ENCODE results near the gene ITGB6.

Gene ITGB6

GRCh38 chr2:160199683-160200389, at the start of gene ITGB6:
Gene ITGB6, minus strand, starts transcription at chr2:160200272. Its CDS starts 209 bp downstream, at chr2:160200063.
- no peak for DNase-seq (ENCODE audit: low read depth in 2 of 2)

GRCh38 chr2:160247296-160248035, 47.4 kb upstream of the ITGB6 start:
- no peak for DNase-seq (ENCODE audit: low read depth in 2 of 2)

- DNase-seq (ENCODE audit: low read depth in 2 of 2) = no peak
Measured at GRCh38 chr2:160246356-160246755, 46.3 kb upstream of the ITGB6 start.

GRCh38 chr2:160245614-160246155, 45.6 kb upstream of the ITGB6 start:
- no peak for DNase-seq (ENCODE audit: low read depth in 2 of 2)

- DNase-seq (ENCODE audit: low read depth in 2 of 2) = no peak
Measured at GRCh38 chr2:160242893-160243564, 43.0 kb upstream of the ITGB6 start.

- no peak for DNase-seq (ENCODE audit: low read depth in 2 of 2)
Measured at GRCh38 chr2:160241251-160242137, 41.4 kb upstream of the ITGB6 start.

- DNase-seq (ENCODE audit: low read depth in 2 of 2) = no peak
Measured at GRCh38 chr2:160239436-160239835, 39.4 kb upstream of the ITGB6 start.

- DNase-seq (ENCODE audit: low read depth in 2 of 2) = no peak
Measured at GRCh38 chr2:160238392-160238791, 38.3 kb upstream of the ITGB6 start.

GRCh38 chr2:160232905-160233475, 32.9 kb upstream of the ITGB6 start:
- no peak for DNase-seq (ENCODE audit: low read depth in 2 of 2)

GRCh38 chr2:160229591-160229990, 29.5 kb upstream of the ITGB6 start:
- no peak for DNase-seq (ENCODE audit: low read depth in 2 of 2)

GRCh38 chr2:160228141-160228917, 28.3 kb upstream of the ITGB6 start:
- DNase-seq (ENCODE audit: low read depth in 2 of 2) = no peak

- no peak for DNase-seq (ENCODE audit: low read depth in 2 of 2)
Measured at GRCh38 chr2:160227293-160227915, 27.3 kb upstream of the ITGB6 start.

GRCh38 chr2:160226367-160226766, 26.3 kb upstream of the ITGB6 start:
- DNase-seq (ENCODE audit: low read depth in 2 of 2) = no peak

GRCh38 chr2:160225722-160226121, 25.6 kb upstream of the ITGB6 start:
- no peak for DNase-seq (ENCODE audit: low read depth in 2 of 2)

- no peak for DNase-seq (ENCODE audit: low read depth in 2 of 2)
Measured at GRCh38 chr2:160224507-160224906, 24.4 kb upstream of the ITGB6 start.

GRCh38 chr2:160224060-160224459, 24.0 kb upstream of the ITGB6 start:
- DNase-seq (ENCODE audit: low read depth in 2 of 2) = no peak

GRCh38 chr2:160223560-160223959, 23.5 kb upstream of the ITGB6 start:
- no peak for DNase-seq (ENCODE audit: low read depth in 2 of 2)

GRCh38 chr2:160222546-160223283, 22.6 kb upstream of the ITGB6 start:
- no peak for DNase-seq (ENCODE audit: low read depth in 2 of 2)
